K562 treated with DMSO at 1 percent for 4 hours (cell line): ENCODE data around the gene HCN2. TPM values are rescaled to one million over a fixed set of nuclear protein-coding genes. Genes with fewer than 3 reads are reported as not detected.

ENCODE experiments used
- total RNA-seq: library from RNA; unstranded; fragments of 300-600 nt; gene quantifications from 2 replicates; pipeline ENCODE4 v1.2.3, GENCODE V29; 2022; ENCODE audit not compliant: insufficient read depth

Gene HCN2
- total RNA-seq = 3.0 and 3.1 TPM in 2 replicates

GRCh38 chr19:589693-590395 is at the start of gene HCN2:
TSS of gene HCN2 (plus strand) at chr19:589881. CDS start at chr19:589946, 65 bp downstream.

GRCh38 chr19:543910-544608 is 45.6 kb upstream of the HCN2 start, which contains the start of gene GZMM:
TSS of gene GZMM (plus strand) at chr19:544053. CDS start at chr19:544072, 19 bp downstream.

GRCh38 chr19:572140-572742 is 17.4 kb upstream of the HCN2 start, which contains the start of gene BSG:
TSS of gene BSG (plus strand) at chr19:572596. CDS start at chr19:572635, 39 bp downstream.

GRCh38 chr19:633068-633785 is 43.5 kb downstream of the HCN2 start, which contains the start of gene POLRMT:
TSS of gene POLRMT (minus strand) at chr19:633537. CDS start at chr19:633512, 25 bp downstream.

GRCh38 chr19:639253-640160 is 49.8 kb downstream of the HCN2 start, which contains the start of gene FGF22:
TSS of gene FGF22 (plus strand) at chr19:639879. CDS start at chr19:639926, 47 bp downstream.

GRCh38 chr19:662962-663681 is 73.4 kb downstream of the HCN2 start, which contains the start of gene RNF126:
TSS of gene RNF126 (minus strand) at chr19:663214. CDS start at chr19:663121, 93 bp downstream.

Other genes with a start within 250 kb of the HCN2 start
- 25.1 and 26.2 TPM in 2 replicates for gene MIER2, start 245.1 kb upstream of the HCN2 start, total RNA-seq
- not detected in 2 replicates for gene C2CD4C, start 180.7 kb upstream of the HCN2 start, total RNA-seq
- gene SHC2, start 128.8 kb upstream of the HCN2 start, total RNA-seq = 1.4 and 2.2 TPM in 2 replicates
- gene MADCAM1, start 93.4 kb upstream of the HCN2 start, total RNA-seq = 0.88 TPM in 1 of 2 replicates, not detected in the other
- 47.3 and 59.6 TPM in 2 replicates for gene TPGS1, start 82.4 kb upstream of the HCN2 start, total RNA-seq
- 146 TPM in 2 replicates for gene CDC34, start 58.1 kb upstream of the HCN2 start, total RNA-seq
- gene GZMM, start 45.8 kb upstream of the HCN2 start, total RNA-seq = 1.5 and 1.9 TPM in 2 replicates
- 581 and 603 TPM in 2 replicates for gene BSG, start 17.3 kb upstream of the HCN2 start, total RNA-seq
- gene POLRMT, start 43.7 kb downstream of the HCN2 start, total RNA-seq = 69.0 and 77.4 TPM in 2 replicates
- 1.3 TPM in 1 of 2 replicates, not detected in the other for gene FGF22, start 50.0 kb downstream of the HCN2 start, total RNA-seq
- 72.9 and 88.4 TPM in 2 replicates for gene RNF126, start 73.3 kb downstream of the HCN2 start, total RNA-seq
- 4.9 and 8.9 TPM in 2 replicates for gene FSTL3, start 86.5 kb downstream of the HCN2 start, total RNA-seq
- gene PRSS57, start 105.6 kb downstream of the HCN2 start, total RNA-seq = 55.9 and 66.7 TPM in 2 replicates
- gene PALM, start 119.1 kb downstream of the HCN2 start, total RNA-seq = 12.2 and 17.7 TPM in 2 replicates
- not detected in 2 replicates for gene MISP, start 161.2 kb downstream of the HCN2 start, total RNA-seq
- 358 and 442 TPM in 2 replicates for gene PTBP1, start 207.6 kb downstream of the HCN2 start, total RNA-seq
- gene PLPPR3, start 232.1 kb downstream of the HCN2 start, total RNA-seq = 86.2 and 97.2 TPM in 2 replicates
- 2.0 and 4.1 TPM in 2 replicates for gene AZU1, start 238.0 kb downstream of the HCN2 start, total RNA-seq